Mucosa of rectum (tissue), 2 donors: ENCODE measurements around the gene PDK2.

Experiments used
- H3K27ac ChIP-seq, 2 donors: one replicate each; pipeline ENCODE4 v1.7.0; 2013; ENCODE audit warnings: inconsistent platforms in 2 of 2, low read depth in 2 of 2, low read length in 2 of 2
- H3K27me3 ChIP-seq, 2 donors: one replicate each; pipeline ENCODE4 v1.7.0; 2013; ENCODE audit warnings: low read length in 2 of 2; ENCODE audit not compliant: control insufficient read depth in 2 of 2, insufficient read depth in 2 of 2
- H3K36me3 ChIP-seq, 2 donors: one replicate each; pipeline ENCODE4 v1.7.0; 2013; ENCODE audit warnings: low read length in 2 of 2; ENCODE audit not compliant: control insufficient read depth in 2 of 2, insufficient read depth in 2 of 2
- H3K4me1 ChIP-seq, 2 donors: one replicate each; pipeline ENCODE4 v1.7.0; 2013; ENCODE audit warnings: low read length in 2 of 2, mild to moderate bottlenecking in 1 of 2; ENCODE audit not compliant: control insufficient read depth in 2 of 2, insufficient read depth in 2 of 2
- H3K4me3 ChIP-seq, 2 donors: one replicate each; pipeline ENCODE4 v1.7.0; 2013; ENCODE audit warnings: low read length in 2 of 2
- H3K9ac ChIP-seq, 2 donors: one replicate each; pipeline ENCODE4 v1.7.0; 2013; ENCODE audit warnings: low read length in 2 of 2, low read depth in 1 of 2, mild to moderate bottlenecking in 1 of 2
- H3K9me3 ChIP-seq, 2 donors: one replicate each; pipeline ENCODE4 v1.7.0; 2013; ENCODE audit warnings: low read length in 2 of 2; ENCODE audit not compliant: control insufficient read depth in 2 of 2
- donor health status: healthy.
- donor health status: Normal muscosa, but diverticular disease.

Gene PDK2

DNA sequence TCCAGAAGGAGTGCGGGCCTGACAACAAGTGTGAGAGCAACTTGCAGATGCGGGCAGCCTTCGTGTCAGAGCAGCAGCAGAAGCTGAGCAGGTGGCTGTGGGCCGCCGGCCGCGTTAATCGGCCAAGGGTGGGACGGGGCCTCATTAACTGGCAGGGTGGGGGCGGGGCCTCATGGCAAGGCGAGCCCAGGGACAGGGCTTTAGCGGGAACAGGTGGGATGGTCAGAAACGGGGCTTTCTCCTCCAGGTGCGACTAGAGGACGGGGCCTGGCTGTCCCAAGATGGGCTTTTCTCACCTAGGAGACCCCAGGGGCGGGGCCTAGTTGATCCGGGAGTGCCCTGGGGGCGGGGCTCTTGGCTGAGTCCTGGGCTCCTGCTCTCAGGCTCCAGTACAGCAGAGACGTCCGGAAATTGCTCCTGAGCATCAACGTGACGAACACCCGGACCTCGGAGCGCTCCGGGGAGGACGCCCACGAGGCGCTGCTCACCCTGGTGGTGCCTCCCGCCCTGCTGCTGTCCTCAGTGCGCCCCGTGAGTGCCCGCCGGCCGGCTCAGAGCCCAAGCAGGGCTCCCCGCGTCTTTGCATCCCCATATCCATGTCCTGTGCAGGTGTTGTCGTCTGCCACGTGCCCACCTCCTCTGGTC is 18.4 kb upstream of the PDK2 start:
- Histone ChIP-seq H3K9ac (no peak overlapping the region), H3K4me3 (no peak overlapping the region), H3K4me1 (peaks cover 6 to 12% of the 10 kb centered on the region in 2 donors), H3K9me3 (no peaks in the 10 kb centered on the region), H3K27ac (no peak overlapping the region), H3K36me3 (peaks cover 65 to 67% of the 10 kb centered on the region in 2 donors), H3K27me3 (no peaks in the 10 kb centered on the region)

DNA sequence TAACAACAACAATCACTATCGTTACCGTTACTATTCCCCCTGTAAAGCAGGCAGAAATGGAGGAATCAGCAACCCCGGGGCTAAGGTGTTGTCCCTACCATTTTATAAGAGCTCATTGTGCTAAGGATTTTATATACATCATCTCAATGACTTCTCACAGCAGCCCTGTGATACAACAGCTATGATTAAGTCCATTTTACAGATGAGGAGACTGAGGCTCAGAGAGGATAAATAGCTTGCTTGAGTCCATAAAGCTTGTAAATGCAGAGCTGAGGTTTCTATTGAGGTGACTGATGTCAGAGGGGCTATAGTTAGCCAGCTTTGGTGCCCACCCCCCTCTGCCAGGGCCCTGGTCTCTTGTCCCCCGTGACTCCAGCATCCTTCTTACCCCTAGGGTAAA is 16.7 kb upstream of the PDK2 start:
- Histone ChIP-seq H3K4me1 (peaks cover 6 to 12% of the 10 kb centered on the region in 2 donors), H3K4me3 (no peak overlapping the region), H3K36me3 (peaks cover 58 to 59% of the 10 kb centered on the region in 2 donors), H3K9ac (no peak overlapping the region), H3K27me3 (no peaks in the 10 kb centered on the region), H3K27ac (no peak overlapping the region), H3K9me3 (no peaks in the 10 kb centered on the region)

DNA sequence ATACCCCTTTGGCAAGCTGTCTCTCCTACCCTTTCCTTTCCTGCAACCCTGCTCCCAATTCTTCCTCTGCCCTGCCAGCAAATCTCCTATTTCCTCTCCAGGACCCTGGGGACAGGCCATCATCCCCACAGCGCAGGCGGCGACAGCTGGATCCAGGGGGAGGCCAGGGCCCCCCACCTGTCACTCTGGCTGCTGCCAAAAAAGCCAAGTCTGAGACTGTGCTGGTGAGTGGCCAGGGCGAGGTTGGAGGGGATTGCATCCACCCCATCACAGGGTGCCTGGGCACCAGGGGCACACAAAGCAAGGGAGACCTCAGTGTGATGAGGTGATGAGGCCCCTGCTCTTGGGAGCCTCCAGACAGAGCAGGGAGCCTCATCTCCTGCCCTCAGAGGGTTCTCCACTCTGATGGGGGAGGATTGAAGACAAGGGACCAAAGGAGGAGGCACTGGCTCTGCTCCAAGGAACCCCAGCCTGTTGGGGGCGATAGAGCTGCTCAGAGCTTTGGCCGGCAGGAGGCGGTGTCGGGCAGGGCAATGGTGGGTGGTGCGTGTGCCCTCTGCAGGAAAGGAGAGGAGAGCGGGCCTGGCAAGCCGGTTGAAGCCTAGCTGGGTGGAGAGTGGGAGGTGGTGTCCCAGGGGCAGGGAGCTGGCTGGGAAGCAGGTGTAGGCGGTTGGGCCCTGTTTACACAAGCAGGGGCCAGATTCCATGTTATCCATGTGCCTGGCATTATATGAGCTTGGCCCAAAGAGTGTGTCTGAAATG is 15.6 kb upstream of the PDK2 start:
- peaks cover 6 to 12% of the 10 kb centered on the region in 2 donors for H3K4me1 ChIP-seq
- no peaks in the 10 kb centered on the region for H3K9me3 ChIP-seq
- H3K36me3 ChIP-seq: peaks cover 55% of the 10 kb centered on the region in 2 donors
- peak overlapping the region; percentile 45 to 59 for H3K27ac ChIP-seq
- peak overlapping the region in 1 of 2 donors; percentile 41 for H3K9ac ChIP-seq
- no peaks in the 10 kb centered on the region for H3K27me3 ChIP-seq
- H3K4me3 ChIP-seq: no peak overlapping the region

DNA sequence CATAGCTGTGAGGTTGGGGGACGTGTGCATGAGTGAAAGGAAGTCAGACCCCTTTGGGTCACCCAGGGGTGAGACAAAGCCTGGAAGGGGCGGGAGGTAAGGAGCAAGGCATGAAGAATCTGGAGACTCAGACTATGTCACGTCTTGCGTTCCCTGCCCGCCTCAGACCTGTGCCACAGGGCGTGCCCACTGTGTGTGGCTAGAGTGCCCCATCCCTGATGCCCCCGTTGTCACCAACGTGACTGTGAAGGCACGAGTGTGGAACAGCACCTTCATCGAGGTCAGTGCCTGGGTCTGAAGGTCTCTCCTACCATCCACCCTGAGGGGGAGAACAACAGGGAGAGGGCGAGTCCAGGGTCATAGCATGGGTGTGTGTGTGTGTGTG is 15.1 kb upstream of the PDK2 start:
- Histone ChIP-seq H3K27ac (peak overlapping the region; percentile 45 to 59), H3K27me3 (no peaks in the 10 kb centered on the region), H3K9me3 (no peaks in the 10 kb centered on the region), H3K4me3 (no peak overlapping the region), H3K4me1 (peaks cover 6 to 12% of the 10 kb centered on the region in 2 donors), H3K9ac (peak overlapping the region in 1 of 2 donors; percentile 41), H3K36me3 (peaks cover 49 to 52% of the 10 kb centered on the region in 2 donors)

DNA sequence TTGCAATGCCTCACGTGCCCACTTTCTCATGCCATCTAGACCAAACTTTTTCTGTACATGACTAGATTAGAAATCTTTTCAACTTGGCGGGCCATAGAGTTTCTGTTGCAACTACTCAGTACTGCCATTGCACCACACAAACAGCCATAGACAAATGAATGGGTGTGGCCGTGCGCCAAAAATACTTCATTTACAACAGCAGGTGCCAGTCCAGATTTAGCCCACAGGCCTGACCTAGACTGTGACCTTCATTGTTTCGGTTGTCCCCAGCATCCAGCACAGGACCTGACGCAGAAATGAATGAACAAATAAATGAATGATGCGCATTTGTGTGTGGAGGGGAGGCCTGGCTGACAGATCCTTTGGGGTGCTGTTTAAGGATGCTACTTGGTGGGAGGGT is 14.3 kb upstream of the PDK2 start:
- H3K9ac ChIP-seq: no peak overlapping the region
- H3K27ac ChIP-seq: no peak overlapping the region
- H3K4me1 ChIP-seq: peaks cover 6 to 12% of the 10 kb centered on the region in 2 donors
- H3K27me3 ChIP-seq: no peaks in the 10 kb centered on the region
- H3K9me3 ChIP-seq: no peaks in the 10 kb centered on the region
- no peak overlapping the region for H3K4me3 ChIP-seq
- peaks cover 45% of the 10 kb centered on the region in 2 donors for H3K36me3 ChIP-seq

DNA sequence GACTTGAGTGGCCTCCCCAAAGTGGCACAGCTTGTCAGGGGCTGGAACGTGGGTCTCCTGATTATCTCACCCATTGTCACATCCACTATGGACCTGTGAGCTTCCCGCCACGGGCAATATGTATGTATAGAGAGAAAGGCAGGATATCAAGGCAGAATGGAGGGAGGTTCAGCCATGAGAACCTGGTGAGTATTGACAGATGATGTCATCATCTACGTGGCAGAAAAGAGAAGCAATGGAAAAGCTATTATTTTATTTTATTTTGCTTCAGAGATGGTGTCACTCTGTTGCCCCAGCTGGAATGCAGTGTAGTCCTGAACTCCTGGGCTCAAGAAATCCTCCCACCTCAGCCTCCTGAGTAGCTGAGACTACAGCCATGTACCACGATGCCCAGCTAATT is 13.4 kb upstream of the PDK2 start:
- Histone ChIP-seq H3K4me1 (peaks cover 6 to 12% of the 10 kb centered on the region in 2 donors), H3K4me3 (no peak overlapping the region), H3K27me3 (no peaks in the 10 kb centered on the region), H3K27ac (no peak overlapping the region), H3K9ac (no peak overlapping the region), H3K9me3 (no peaks in the 10 kb centered on the region), H3K36me3 (peaks cover 40 to 45% of the 10 kb centered on the region in 2 donors)

DNA sequence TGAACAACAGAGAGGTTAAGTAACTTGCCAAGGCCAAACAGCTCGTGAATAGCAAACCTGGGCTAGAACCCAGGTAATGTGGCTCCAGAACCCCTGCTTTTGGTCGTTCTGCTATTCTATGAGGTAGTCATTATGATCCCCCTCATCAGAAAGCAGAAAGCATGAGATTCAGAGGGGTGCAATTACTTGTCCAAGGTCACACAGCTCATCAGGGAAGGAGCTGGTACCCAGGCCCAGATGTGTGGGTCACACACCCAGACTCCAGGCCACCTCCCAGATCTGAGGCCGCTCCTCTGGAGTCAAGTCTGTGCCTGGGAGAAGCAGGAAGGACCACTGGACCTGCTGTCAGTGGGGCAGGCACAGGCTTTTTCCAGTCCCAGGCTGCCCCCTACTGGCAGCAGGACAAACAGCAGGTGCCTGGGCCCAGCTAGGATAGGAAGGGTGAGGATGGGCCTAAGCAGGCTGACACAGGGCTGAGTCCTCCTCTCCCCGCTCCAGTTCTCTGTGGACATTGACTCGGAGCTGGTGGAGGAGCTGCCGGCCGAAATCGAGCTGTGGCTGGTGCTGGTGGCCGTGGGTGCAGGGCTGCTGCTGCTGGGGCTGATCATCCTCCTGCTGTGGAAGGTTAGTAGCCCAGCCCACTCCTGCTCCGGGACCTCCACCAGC is 7.8 kb upstream of the PDK2 start:
- Histone ChIP-seq H3K36me3 (peaks cover 16 to 21% of the 10 kb centered on the region in 2 donors), H3K9me3 (no peaks in the 10 kb centered on the region), H3K4me1 (no peaks in the 10 kb centered on the region), H3K4me3 (no peak overlapping the region), H3K27me3 (no peaks in the 10 kb centered on the region), H3K27ac (no peak overlapping the region), H3K9ac (no peak overlapping the region)

DNA sequence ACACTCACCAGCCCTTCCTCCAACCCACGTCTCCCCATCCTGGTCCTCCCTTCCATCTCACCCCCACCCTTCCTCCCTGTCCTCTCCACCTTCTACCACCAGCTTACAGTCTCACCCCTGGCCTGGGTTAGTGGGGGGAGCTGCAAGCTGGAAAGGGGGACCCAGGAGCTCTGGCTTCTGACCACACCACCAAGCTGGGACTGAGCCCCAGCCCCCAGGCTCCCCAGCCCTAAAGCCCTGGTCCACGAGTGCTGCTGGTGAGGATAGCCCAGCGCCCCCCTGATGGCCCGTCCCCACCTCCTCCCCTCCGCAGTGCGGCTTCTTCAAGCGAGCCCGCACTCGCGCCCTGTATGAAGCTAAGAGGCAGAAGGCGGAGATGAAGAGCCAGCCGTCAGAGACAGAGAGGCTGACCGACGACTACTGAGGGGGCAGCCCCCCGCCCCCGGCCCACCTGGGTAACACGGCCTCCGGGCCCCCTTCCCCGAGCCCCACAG is 7.2 kb upstream of the PDK2 start:
- Histone ChIP-seq H3K9ac (no peak overlapping the region), H3K4me1 (no peaks in the 10 kb centered on the region), H3K27ac (no peak overlapping the region), H3K36me3 (peaks cover 14 to 21% of the 10 kb centered on the region in 2 donors), H3K9me3 (no peaks in the 10 kb centered on the region), H3K4me3 (no peak overlapping the region), H3K27me3 (no peaks in the 10 kb centered on the region)

DNA sequence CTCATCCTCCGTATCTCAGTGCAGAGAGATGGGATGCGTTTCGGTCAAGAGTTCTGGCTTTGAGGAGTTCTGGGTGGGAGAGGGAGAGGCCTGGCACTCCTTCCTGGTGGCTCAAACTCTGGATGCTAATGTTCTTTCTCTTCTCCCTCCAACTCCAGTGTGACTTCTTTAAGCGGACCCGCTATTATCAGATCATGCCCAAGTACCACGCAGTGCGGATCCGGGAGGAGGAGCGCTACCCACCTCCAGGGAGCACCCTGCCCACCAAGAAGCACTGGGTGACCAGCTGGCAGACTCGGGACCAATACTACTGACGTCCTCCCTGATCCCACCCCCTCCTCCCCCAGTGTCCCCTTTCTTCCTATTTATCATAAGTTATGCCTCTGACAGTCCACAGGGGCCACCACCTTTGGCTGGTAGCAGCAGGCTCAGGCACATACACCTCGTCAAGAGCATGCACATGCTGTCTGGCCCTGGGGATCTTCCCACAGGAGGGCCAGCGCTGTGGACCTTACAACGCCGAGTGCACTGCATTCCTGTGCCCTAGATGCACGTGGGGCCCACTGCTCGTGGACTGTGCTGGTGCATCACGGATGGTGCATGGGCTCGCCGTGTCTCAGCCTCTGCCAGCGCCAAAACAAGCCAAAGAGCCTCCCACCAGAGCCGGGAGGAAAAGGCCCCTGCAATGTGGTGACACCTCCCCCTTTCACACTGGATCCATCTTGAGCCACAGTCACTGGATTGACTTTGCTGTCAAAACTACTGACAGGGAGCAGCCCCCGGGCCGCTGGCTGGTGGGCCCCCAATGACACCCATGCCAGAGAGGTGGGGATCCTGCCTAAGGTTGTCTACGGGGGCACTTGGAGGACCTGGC is 6.0 kb upstream of the PDK2 start:
- Histone ChIP-seq H3K9me3 (no peaks in the 10 kb centered on the region), H3K4me1 (no peaks in the 10 kb centered on the region), H3K27ac (no peak overlapping the region), H3K9ac (no peak overlapping the region), H3K27me3 (no peaks in the 10 kb centered on the region), H3K4me3 (no peak overlapping the region), H3K36me3 (peaks cover 14 to 21% of the 10 kb centered on the region in 2 donors)
